ENCODE results near the gene SHOC2. TPM values are rescaled to one million over a fixed set of nuclear protein-coding genes. Genes with fewer than 3 reads are reported as not detected.
"Not testable (repeated sequence)": the region's sequence is repeated elsewhere in the genome, so short reads cannot be mapped to it uniquely, and the experiment has no call there.

The SHOC2 gene
- total and polyA plus RNA-seq, 7 donors = 21.4 to 74.5 (median 52.5) TPM

- H3K4me1 ChIP-seq = peaks cover 0 to 17% (median 10%) of the 10 kb centered on the region in 4 donors
- no peak overlapping the region for H3K27ac ChIP-seq
- H3K36me3 ChIP-seq = no peaks in the 10 kb centered on the region
- no peak for DNase-seq
- H3K27me3 ChIP-seq = no peaks in the 10 kb centered on the region
- intact Hi-C loops (cut with DNase I) = loop anchor here (10.0 kb wide), 2 partner anchors 420 to 990 kb away; partner anchors contain the start of genes DUSP5 and XPNPEP1
- WGBS, 2 donors = 81 to 95% methylated on average over 6 of the region's 6 CpGs
- TF ChIP-seq CTCF (IDR thresholded peaks at IDR 0.05) (no peak), POLR2AphosphoS5 (IDR thresholded peaks at IDR 0.05) (no peak), POLR2A (IDR thresholded peaks at IDR 0.05) (no peak), EP300 (IDR thresholded peaks at IDR 0.05) (no peak)
- no peaks in the 10 kb centered on the region for H3K9me3 ChIP-seq
- no peak overlapping the region for H3K4me3 ChIP-seq
Measured at GRCh38 chr10:110915035-110915434, 4.4 kb upstream of the SHOC2 start.

GRCh38 chr10:110915600-110915999, 3.8 kb upstream of the SHOC2 start:
- DNase-seq, H3K36me3 ChIP-seq, H3K9me3 ChIP-seq, H3K27me3 ChIP-seq, H3K4me3 ChIP-seq, H3K27ac ChIP-seq: not testable (repeated sequence)
- WGBS, 2 donors = 89 to 93% methylated on average over 4 of the region's 4 CpGs
- intact Hi-C loops (cut with DNase I) = loop anchor here (10.0 kb wide), 2 partner anchors 421 to 991 kb away; partner anchors contain the start of genes DUSP5 and XPNPEP1
- peaks cover 0 to 18% (median 11%) of the 10 kb centered on the region in 4 donors for H3K4me1 ChIP-seq

- TF ChIP-seq POLR2AphosphoS5 (IDR thresholded peaks at IDR 0.05) (peak in 1 of 4 donors; percentile 12), POLR2A (IDR thresholded peaks at IDR 0.05) (no peak), CTCF (IDR thresholded peaks at IDR 0.05) (no peak)
- Histone ChIP-seq H3K4me1 (peaks cover 0 to 30% (median 22%) of the 10 kb centered on the region in 4 donors), H3K36me3 (no peaks in the 10 kb centered on the region), H3K4me3 (no peak overlapping the region), H3K27ac (no peak overlapping the region), H3K9me3 (no peaks in the 10 kb centered on the region), H3K27me3 (no peaks in the 10 kb centered on the region)
- WGBS, 2 donors = 94 to 95% methylated on average over 3 of the region's 3 CpGs
- intact Hi-C loops (cut with DNase I) = loop anchor here (10.0 kb wide), 2 partner anchors 422 to 992 kb away; partner anchors contain the start of genes DUSP5 and XPNPEP1
- DNase-seq = no peak
Measured at GRCh38 chr10:110916554-110917346, 2.7 kb upstream of the SHOC2 start.

GRCh38 chr10:110918269-110918642, 1.1 kb upstream of the SHOC2 start:
- peaks cover 0 to 40% (median 32%) of the 10 kb centered on the region in 4 donors for H3K4me1 ChIP-seq
- no peaks in the 10 kb centered on the region for H3K36me3 ChIP-seq
- peak overlapping the region; percentile 95 to 98 (median 98) for H3K27ac ChIP-seq
- intact Hi-C loops (cut with DNase I) = loop anchor here (10.0 kb wide), 2 partner anchors 423 to 993 kb away; partner anchors contain the start of genes DUSP5 and XPNPEP1
- peak overlapping the region; percentile 64 to 91 (median 68) for H3K4me3 ChIP-seq
- TF ChIP-seq CTCF (IDR thresholded peaks at IDR 0.05) (peak in 1 of 4 experiments; percentile 14), POLR2A (IDR thresholded peaks at IDR 0.05) (no peak), EP300 (IDR thresholded peaks at IDR 0.05) (no peak), POLR2AphosphoS5 (IDR thresholded peaks at IDR 0.05) (peak in 1 of 4 donors; percentile 39)
- H3K9me3 ChIP-seq = no peaks in the 10 kb centered on the region
- no peaks in the 10 kb centered on the region for H3K27me3 ChIP-seq
- DNase-seq = peak; percentile 98
- 0% methylated on average over 15 of the region's 15 CpGs for WGBS, 2 donors

GRCh38 chr10:110918643-110919348, 608 bp upstream of the SHOC2 start, which contains the start of gene BBIP1:
TSS of gene BBIP1 (minus strand) at chr10:110919180. CDS start at chr10:110918157, 1,023 bp downstream.
- peak in 2 of 4 donors; percentile 5 to 9 for TF ChIP-seq EP300 (IDR thresholded peaks at IDR 0.05)
- TF ChIP-seq POLR2A (IDR thresholded peaks at IDR 0.05) = peak; percentile 23 to 39
- TF ChIP-seq CTCF (IDR thresholded peaks at IDR 0.05) = no peak
- peak; percentile 75 to 85 (median 77) for TF ChIP-seq POLR2AphosphoS5 (IDR thresholded peaks at IDR 0.05)
- DNase-seq = no peak
- H3K4me3 ChIP-seq = peak within 1 kb of the TSS; percentile 70 to 91 (median 77)
- H3K4me1 ChIP-seq = peaks cover 0 to 45% (median 37%) of the 10 kb centered on the region in 4 donors
- H3K36me3 ChIP-seq = no peaks in the 10 kb centered on the region
- H3K9me3 ChIP-seq = no peaks in the 10 kb centered on the region
- no peaks in the 10 kb centered on the region for H3K27me3 ChIP-seq
- intact Hi-C loops (cut with DNase I) = loop anchor here (10.0 kb wide), 2 partner anchors 424 to 994 kb away; partner anchors contain the start of genes DUSP5 and XPNPEP1
- 0% methylated on average over 40 of the region's 40 CpGs for WGBS, 2 donors
- peak within 1 kb of the TSS; percentile 96 to 98 (median 98) for H3K27ac ChIP-seq
